WTC11 (cell line): ENCODE measurements around the gene SMAD9. TPM values are rescaled to one million over a fixed set of nuclear protein-coding genes. Genes with fewer than 3 reads are reported as not detected.

Experiments
- ATAC-seq: fragments of 200-7000 bp; cut with Tn5 transposase; 2 replicates; pipeline ENCODE4 v1.10.0; 2021; ENCODE audit warnings: mild to moderate bottlenecking, moderate library complexity
- CTCF ChIA-PET: fragments of 300-600 bp; sonication (Branson Sonifier 250); formaldehyde crosslinking; loops from one replicate; lab custom pipeline; 2021; ENCODE audit warnings: antibody characterized with exemption; lab: Charles Lee
- POLR2A ChIA-PET: fragments of 350-600 bp; sonication (Branson Sonifier 250); formaldehyde crosslinking; loops from one replicate; lab custom pipeline; 2021; ENCODE audit warnings: antibody characterized with exemption; lab: Charles Lee
- DNase-seq: peaks from one replicate; pipeline ENCODE4 v3.0.0; 2021; ENCODE audit warnings: low spot score
- H3K27ac Mint-ChIP-seq: 2 replicates; pipeline ENCODE4 v1.8.0; 2021; ENCODE audit warnings: mixed read lengths
- H3K27me3 Mint-ChIP-seq: 2 replicates; pipeline ENCODE4 v1.8.0; 2021; ENCODE audit warnings: low read depth, mild to moderate bottlenecking, moderate library complexity, mixed read lengths
- H3K36me3 Mint-ChIP-seq: 2 replicates; pipeline ENCODE4 v1.8.0; 2021; ENCODE audit warnings: mixed read lengths
- H3K4me1 Mint-ChIP-seq: 2 replicates; pipeline ENCODE4 v1.8.0; 2022; ENCODE audit warnings: mixed read lengths
- H3K4me3 Mint-ChIP-seq: 2 replicates; pipeline ENCODE4 v1.8.0; 2021; ENCODE audit warnings: mild to moderate bottlenecking, moderate library complexity, mixed read lengths
- H3K9me3 Mint-ChIP-seq: 2 replicates; pipeline ENCODE4 v1.8.0; 2021; ENCODE audit warnings: mixed read lengths
- CBFB ChIP-seq: sonication (generic); formaldehyde crosslinking; IDR thresholded peaks from 2 replicates; pipeline ENCODE4 v1.8.1; 2022; ENCODE audit warnings: mild to moderate bottlenecking, low read depth, missing genetic modification reagents
- ELF4 ChIP-seq: sonication (generic); formaldehyde crosslinking; IDR thresholded peaks from 2 replicates; pipeline ENCODE4 v1.8.1; 2022; ENCODE audit warnings: low read depth, mild to moderate bottlenecking, moderate library complexity, missing genetic modification reagents
- ESRRA ChIP-seq: sonication (generic); formaldehyde crosslinking; IDR thresholded peaks from 2 replicates; pipeline ENCODE4 v1.8.1; 2022; ENCODE audit warnings: mild to moderate bottlenecking, missing genetic modification reagents, borderline replicate concordance
- ETV6 ChIP-seq: sonication (generic); formaldehyde crosslinking; IDR thresholded peaks from 2 replicates; pipeline ENCODE4 v1.8.1; 2022; ENCODE audit warnings: mild to moderate bottlenecking, missing genetic modification reagents
- FOXK1 ChIP-seq: sonication (generic); formaldehyde crosslinking; IDR thresholded peaks from 2 replicates; pipeline ENCODE4 v1.8.0; 2022; ENCODE audit warnings: mild to moderate bottlenecking, moderate library complexity, missing genetic modification reagents
- GTF2I ChIP-seq: fragments of 250-450 bp; sonication (Bioruptor Pico); conservative IDR thresholded peaks from 2 replicates; pipeline ENCODE4 v1.4.0; 2021; ENCODE audit warnings: mild to moderate bottlenecking
- HMGA2 ChIP-seq: fragments of 250-450 bp; sonication (Bioruptor Pico); IDR thresholded peaks from 2 replicates; pipeline ENCODE4 v1.4.0; 2021; ENCODE audit warnings: mild to moderate bottlenecking, moderate library complexity
- MLX ChIP-seq: sonication (generic); formaldehyde crosslinking; IDR thresholded peaks from 2 replicates; pipeline ENCODE4 v1.8.1; 2023; ENCODE audit warnings: mild to moderate bottlenecking, missing genetic modification reagents, moderate library complexity
- MXD4 ChIP-seq: fragments of 250-450 bp; sonication (Bioruptor Pico); IDR thresholded peaks from 2 replicates; pipeline ENCODE4 v1.8.0; 2021; ENCODE audit warnings: mild to moderate bottlenecking, moderate library complexity, borderline replicate concordance
- NR1H2 ChIP-seq: sonication (generic); formaldehyde crosslinking; IDR thresholded peaks from 2 replicates; pipeline ENCODE4 v1.9.0; 2021; ENCODE audit warnings: mild to moderate bottlenecking, moderate library complexity, missing genetic modification reagents
- OVOL2 ChIP-seq: fragments of 250-450 bp; sonication (Bioruptor Pico); IDR thresholded peaks from 2 replicates; pipeline ENCODE4 v1.9.0; 2021; ENCODE audit warnings: mild to moderate bottlenecking, borderline replicate concordance
- PREB ChIP-seq: sonication (generic); formaldehyde crosslinking; IDR thresholded peaks from 2 replicates; pipeline ENCODE4 v1.8.1; 2022; ENCODE audit warnings: mild to moderate bottlenecking, missing genetic modification reagents, moderate library complexity, borderline replicate concordance
- RORB ChIP-seq: fragments of 250-450 bp; sonication (Bioruptor Pico); IDR thresholded peaks from 2 replicates; pipeline ENCODE4 v1.9.0; 2021; ENCODE audit warnings: mild to moderate bottlenecking
- SP1 ChIP-seq: sonication (generic); formaldehyde crosslinking; conservative IDR thresholded peaks from 2 replicates; pipeline ENCODE4 v1.8.1; 2022; ENCODE audit warnings: missing genetic modification reagents
- TEAD1 ChIP-seq: sonication (generic); formaldehyde crosslinking; IDR thresholded peaks from 2 replicates; pipeline ENCODE4 v1.8.0; 2022; ENCODE audit warnings: mild to moderate bottlenecking, missing genetic modification reagents
- TP53 ChIP-seq: sonication (generic); formaldehyde crosslinking; IDR thresholded peaks from 2 replicates; pipeline ENCODE4 v1.8.1; 2023; ENCODE audit warnings: mild to moderate bottlenecking, missing genetic modification reagents
- ZNF317 ChIP-seq: sonication (generic); formaldehyde crosslinking; IDR thresholded peaks from 2 replicates; pipeline ENCODE4 v1.8.1; 2023; ENCODE audit warnings: low read depth, mild to moderate bottlenecking, moderate library complexity, missing genetic modification reagents, borderline replicate concordance
- ZNF396 ChIP-seq: fragments of 250-450 bp; sonication (Bioruptor Pico); IDR thresholded peaks from 2 replicates; pipeline ENCODE4 v1.8.0; 2021; ENCODE audit warnings: mild to moderate bottlenecking, moderate library complexity, borderline replicate concordance
- ZNF671 ChIP-seq: fragments of 250-450 bp; sonication (Bioruptor Pico); IDR thresholded peaks from 2 replicates; pipeline ENCODE4 v1.8.0; 2021; ENCODE audit warnings: mild to moderate bottlenecking
- total RNA-seq: library from RNA; stranded (reverse); gene quantifications from 3 replicates; pipeline ENCODE4 v1.2.3, GENCODE V29; 2021
- TF ChIP-seq, protein P1 (sequence below): fragments of 250-450 bp; sonication (Bioruptor Pico); IDR thresholded peaks from 2 replicates; pipeline ENCODE4 v1.9.0; 2021; ENCODE audit warnings: mild to moderate bottlenecking, borderline replicate concordance
- TF ChIP-seq, protein P2 (sequence below): sonication (generic); formaldehyde crosslinking; IDR thresholded peaks from 2 replicates; pipeline ENCODE4 v1.8.1; 2023; ENCODE audit warnings: mild to moderate bottlenecking, missing genetic modification reagents
- TF ChIP-seq, protein P3 (sequence below): fragments of 250-450 bp; sonication (Bioruptor Pico); IDR thresholded peaks from 2 replicates; pipeline ENCODE4 v1.8.0; 2021; ENCODE audit warnings: mild to moderate bottlenecking
- TF ChIP-seq, protein P4 (sequence below): fragments of 250-450 bp; sonication (Bioruptor Pico); conservative IDR thresholded peaks from 2 replicates; pipeline ENCODE4 v1.9.0; 2021; ENCODE audit warnings: mild to moderate bottlenecking

The SMAD9 gene
- total RNA-seq, 1 experiment from 2014 or later = 1.2 TPM

GRCh38 chr13:36925603-36926002 lies 5.6 kb upstream of the SMAD9 start:
- H3K4me1 Mint-ChIP-seq = no peaks in the 10 kb centered on the region

GRCh38 chr13:36924001-36924400 lies 4.0 kb upstream of the SMAD9 start:
- H3K9me3 Mint-ChIP-seq = no peaks in the 10 kb centered on the region
- H3K27ac Mint-ChIP-seq = no peak overlapping the region
- peaks cover 2% of the 10 kb centered on the region for H3K4me1 Mint-ChIP-seq
- H3K4me3 Mint-ChIP-seq = no peak overlapping the region
- no peak for ATAC-seq
- TF ChIP-seq ZNF396 (no peak), ETV6 (CRISPR knock-in tag) (no peak), MXD4 (CRISPR knock-in tag) (no peak), RORB (CRISPR knock-in tag) (no peak), ESRRA (no peak)
- TF ChIP-seq, protein P1, sequence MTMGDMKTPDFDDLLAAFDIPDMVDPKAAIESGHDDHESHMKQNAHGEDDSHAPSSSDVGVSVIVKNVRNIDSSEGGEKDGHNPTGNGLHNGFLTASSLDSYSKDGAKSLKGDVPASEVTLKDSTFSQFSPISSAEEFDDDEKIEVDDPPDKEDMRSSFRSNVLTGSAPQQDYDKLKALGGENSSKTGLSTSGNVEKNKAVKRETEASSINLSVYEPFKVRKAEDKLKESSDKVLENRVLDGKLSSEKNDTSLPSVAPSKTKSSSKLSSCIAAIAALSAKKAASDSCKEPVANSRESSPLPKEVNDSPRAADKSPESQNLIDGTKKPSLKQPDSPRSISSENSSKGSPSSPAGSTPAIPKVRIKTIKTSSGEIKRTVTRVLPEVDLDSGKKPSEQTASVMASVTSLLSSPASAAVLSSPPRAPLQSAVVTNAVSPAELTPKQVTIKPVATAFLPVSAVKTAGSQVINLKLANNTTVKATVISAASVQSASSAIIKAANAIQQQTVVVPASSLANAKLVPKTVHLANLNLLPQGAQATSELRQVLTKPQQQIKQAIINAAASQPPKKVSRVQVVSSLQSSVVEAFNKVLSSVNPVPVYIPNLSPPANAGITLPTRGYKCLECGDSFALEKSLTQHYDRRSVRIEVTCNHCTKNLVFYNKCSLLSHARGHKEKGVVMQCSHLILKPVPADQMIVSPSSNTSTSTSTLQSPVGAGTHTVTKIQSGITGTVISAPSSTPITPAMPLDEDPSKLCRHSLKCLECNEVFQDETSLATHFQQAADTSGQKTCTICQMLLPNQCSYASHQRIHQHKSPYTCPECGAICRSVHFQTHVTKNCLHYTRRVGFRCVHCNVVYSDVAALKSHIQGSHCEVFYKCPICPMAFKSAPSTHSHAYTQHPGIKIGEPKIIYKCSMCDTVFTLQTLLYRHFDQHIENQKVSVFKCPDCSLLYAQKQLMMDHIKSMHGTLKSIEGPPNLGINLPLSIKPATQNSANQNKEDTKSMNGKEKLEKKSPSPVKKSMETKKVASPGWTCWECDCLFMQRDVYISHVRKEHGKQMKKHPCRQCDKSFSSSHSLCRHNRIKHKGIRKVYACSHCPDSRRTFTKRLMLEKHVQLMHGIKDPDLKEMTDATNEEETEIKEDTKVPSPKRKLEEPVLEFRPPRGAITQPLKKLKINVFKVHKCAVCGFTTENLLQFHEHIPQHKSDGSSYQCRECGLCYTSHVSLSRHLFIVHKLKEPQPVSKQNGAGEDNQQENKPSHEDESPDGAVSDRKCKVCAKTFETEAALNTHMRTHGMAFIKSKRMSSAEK (CRISPR knock-in tag) = no peak
- TF ChIP-seq, all 79 proteins: peak for 0
- ChIA-PET POLR2A (no interaction called here), CTCF (no interaction called here)
- DNase-seq = no peak
- peaks cover 25% of the 10 kb centered on the region for H3K27me3 Mint-ChIP-seq
- H3K36me3 Mint-ChIP-seq = no peaks in the 10 kb centered on the region

More at GRCh38 chr13:36925603-36926002, 5.6 kb upstream of the SMAD9 start:
- Mint-ChIP-seq H3K27me3 (peaks cover 20% of the 10 kb centered on the region), H3K4me3 (no peak overlapping the region), H3K27ac (no peak overlapping the region), H3K9me3 (no peaks in the 10 kb centered on the region; the same call in 1 of the 2 replicates), H3K36me3 (no peaks in the 10 kb centered on the region)
- ChIA-PET POLR2A (no interaction called here), CTCF (no interaction called here)
- ATAC-seq (no peak), DNase-seq (no peak)
- TF ChIP-seq ZNF671 (CRISPR knock-in tag) (no peak), HMGA2 (CRISPR knock-in tag) (no peak), NR1H2 (CRISPR knock-in tag) (no peak), OVOL2 (no peak), GTF2I (CRISPR knock-in tag) (no peak), TP53 (CRISPR knock-in tag) (no peak)
- TF ChIP-seq, protein P2, sequence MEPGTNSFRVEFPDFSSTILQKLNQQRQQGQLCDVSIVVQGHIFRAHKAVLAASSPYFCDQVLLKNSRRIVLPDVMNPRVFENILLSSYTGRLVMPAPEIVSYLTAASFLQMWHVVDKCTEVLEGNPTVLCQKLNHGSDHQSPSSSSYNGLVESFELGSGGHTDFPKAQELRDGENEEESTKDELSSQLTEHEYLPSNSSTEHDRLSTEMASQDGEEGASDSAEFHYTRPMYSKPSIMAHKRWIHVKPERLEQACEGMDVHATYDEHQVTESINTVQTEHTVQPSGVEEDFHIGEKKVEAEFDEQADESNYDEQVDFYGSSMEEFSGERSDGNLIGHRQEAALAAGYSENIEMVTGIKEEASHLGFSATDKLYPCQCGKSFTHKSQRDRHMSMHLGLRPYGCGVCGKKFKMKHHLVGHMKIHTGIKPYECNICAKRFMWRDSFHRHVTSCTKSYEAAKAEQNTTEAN (CRISPR knock-in tag) = no peak
- TF ChIP-seq, protein P3, sequence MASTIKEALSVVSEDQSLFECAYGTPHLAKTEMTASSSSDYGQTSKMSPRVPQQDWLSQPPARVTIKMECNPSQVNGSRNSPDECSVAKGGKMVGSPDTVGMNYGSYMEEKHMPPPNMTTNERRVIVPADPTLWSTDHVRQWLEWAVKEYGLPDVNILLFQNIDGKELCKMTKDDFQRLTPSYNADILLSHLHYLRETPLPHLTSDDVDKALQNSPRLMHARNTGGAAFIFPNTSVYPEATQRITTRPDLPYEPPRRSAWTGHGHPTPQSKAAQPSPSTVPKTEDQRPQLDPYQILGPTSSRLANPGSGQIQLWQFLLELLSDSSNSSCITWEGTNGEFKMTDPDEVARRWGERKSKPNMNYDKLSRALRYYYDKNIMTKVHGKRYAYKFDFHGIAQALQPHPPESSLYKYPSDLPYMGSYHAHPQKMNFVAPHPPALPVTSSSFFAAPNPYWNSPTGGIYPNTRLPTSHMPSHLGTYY (CRISPR knock-in tag) = no peak

- peaks cover 48% of the 10 kb centered on the region for H3K27me3 Mint-ChIP-seq
- CTCF ChIA-PET = no interaction called here
- TF ChIP-seq FOXK1 (CRISPR knock-in tag) = no peak
- TF ChIP-seq TEAD1 (CRISPR knock-in tag) = no peak
- TF ChIP-seq CBFB (CRISPR knock-in tag) = no peak
- no peak for TF ChIP-seq ZNF317
- TF ChIP-seq, protein P4, sequence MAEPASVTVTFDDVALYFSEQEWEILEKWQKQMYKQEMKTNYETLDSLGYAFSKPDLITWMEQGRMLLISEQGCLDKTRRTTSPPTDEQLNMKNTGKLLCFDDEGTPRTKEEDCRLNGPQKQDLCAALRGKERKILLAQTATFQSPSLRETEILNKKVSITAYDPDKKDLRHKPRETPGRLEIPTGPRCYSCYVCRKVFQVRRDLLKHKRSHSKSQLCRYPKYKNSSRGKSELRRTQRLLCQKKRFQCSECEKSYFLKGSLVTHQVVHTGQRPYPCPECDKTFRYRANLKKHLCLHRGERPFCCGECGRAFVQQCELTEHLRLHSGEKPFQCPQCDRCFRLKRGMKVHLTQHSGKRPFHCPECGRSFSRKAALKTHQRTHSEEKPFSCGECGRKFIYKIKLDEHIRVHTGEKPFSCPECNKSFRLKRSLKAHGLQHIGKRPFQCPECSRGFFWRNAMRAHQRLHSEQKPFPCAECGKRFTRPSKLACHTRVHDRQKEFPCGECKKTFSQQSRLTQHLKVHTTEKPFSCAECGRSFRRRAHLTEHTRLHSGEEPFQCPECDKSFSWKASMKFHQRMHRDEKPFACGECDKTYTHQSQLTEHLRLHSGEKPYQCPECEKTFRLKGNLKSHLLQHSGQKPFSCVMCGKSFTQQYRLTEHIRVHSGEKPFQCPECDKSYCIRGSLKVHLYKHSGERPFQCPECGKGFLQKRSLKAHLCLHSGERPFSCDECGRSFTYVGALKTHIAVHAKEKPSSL (CRISPR knock-in tag) = no peak
- TF ChIP-seq MLX (CRISPR knock-in tag) = no peak
- TF ChIP-seq PREB = no peak
- TF ChIP-seq ELF4 = no peak
- no peak for TF ChIP-seq SP1 (CRISPR knock-in tag)
Observed at GRCh38 chr13:36921631-36922301, 1.7 kb upstream of the SMAD9 start.

More at GRCh38 chr13:36921631-36922301, 1.7 kb upstream of the SMAD9 start:
- H3K4me1 Mint-ChIP-seq = peaks cover 11% of the 10 kb centered on the region
- POLR2A ChIA-PET = no interaction called here
- no peak overlapping the region for H3K27ac Mint-ChIP-seq
- H3K4me3 Mint-ChIP-seq = no peak overlapping the region
- DNase-seq (no peak), ATAC-seq (no peak)
- no peaks in the 10 kb centered on the region for H3K9me3 Mint-ChIP-seq
- H3K36me3 Mint-ChIP-seq = no peaks in the 10 kb centered on the region
